GM21723 (cell line): ENCODE data around the gene SPRED3.

Experiments used
- ATAC-seq: cut with Tn5 transposase; IDR thresholded peaks from one replicate; pipeline ENCODE4 v1.9.1; 2021; ENCODE audit warnings: mild to moderate bottlenecking, moderate library complexity; ENCODE audit not compliant: unreplicated experiment

Gene SPRED3

DNA sequence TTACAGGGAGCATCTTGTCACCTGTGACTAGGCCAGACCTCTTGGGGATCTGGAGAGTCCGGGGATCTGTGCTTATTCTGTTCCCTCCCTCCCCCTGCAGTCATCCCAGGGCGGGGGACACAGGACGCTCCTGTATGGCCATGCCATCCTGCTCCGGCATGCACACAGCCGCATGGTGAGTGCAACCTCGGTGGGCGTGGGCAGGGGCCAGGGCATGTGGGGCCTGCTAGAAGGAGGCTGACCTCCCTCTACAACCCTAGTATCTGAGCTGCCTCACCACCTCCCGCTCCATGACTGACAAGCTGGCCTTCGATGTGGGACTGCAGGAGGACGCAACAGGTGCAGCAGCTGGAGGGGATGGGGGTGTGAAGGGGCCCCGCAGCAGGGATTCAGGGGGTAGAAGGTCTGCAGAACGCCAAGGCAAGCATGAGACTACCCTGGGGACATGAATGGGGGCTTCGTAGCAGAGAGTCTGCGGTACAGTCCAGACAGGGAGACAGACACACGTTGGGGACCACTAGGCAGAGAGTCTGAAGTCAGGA lies 55.0 kb downstream of the SPRED3 start:
- no peak for ATAC-seq

DNA sequence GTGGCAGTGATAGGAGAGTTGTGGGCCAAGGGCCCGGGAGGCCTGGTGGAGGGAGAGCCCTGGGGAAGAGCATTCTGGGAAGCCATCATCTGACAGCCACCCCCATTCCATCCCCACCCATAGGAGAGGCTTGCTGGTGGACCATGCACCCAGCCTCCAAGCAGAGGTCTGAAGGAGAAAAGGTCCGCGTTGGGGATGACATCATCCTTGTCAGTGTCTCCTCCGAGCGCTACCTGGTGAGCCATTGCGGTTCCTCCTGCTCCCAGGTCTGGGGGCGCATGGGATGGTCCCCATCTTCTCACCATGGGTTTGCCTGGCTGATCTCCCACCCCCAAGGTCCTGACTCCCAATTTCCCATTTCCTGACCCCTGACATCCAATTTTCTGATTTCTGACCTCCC lies 55.5 kb downstream of the SPRED3 start:
- ATAC-seq = no peak

DNA sequence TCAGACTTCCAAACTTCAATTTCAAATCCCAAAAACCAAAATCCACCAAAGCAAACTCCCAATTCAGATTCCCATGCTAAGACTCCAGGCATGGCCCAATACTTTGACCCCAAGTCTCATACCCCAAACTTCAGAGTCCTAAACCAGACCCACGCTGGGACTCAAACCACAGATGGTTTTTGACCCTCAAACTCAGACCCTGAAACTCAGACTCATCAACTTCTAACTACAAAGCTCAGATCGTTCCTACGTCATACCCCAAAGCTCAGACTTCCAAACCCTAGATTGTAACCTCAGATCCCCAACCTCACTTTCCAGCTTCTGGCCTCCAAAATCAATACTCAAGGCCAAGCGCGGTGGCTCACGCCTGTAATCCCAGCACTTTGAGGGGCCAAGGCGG lies 56.9 kb downstream of the SPRED3 start:
- ATAC-seq = no peak

DNA sequence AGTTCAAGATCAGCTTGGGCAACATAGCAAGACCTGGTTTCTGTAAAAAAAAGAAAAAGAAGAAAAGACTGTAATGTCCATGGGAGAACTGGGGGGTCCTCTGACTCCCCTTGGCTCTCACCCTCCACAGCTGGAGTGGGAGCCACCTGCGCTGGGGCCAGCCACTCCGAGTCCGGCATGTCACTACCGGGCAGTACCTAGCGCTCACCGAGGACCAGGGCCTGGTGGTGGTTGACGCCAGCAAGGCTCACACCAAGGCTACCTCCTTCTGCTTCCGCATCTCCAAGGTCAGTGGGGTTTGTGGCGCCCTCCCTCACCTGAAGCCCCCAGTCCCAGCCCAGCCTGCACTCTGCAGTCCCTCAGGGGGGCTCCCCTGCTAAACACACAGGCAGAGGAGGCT lies 59.7 kb downstream of the SPRED3 start:
- ATAC-seq = no peak
